ENCODE measurements around the gene MYRIP.
"Not testable (repeated sequence)": the region's sequence is repeated elsewhere in the genome, so short reads cannot be mapped to it uniquely, and the experiment has no call there.

MYRIP gene

GRCh38 chr3:40045051-40045450 is 235.6 kb downstream of the MYRIP start:
- no peak for DNase-seq

DNA sequence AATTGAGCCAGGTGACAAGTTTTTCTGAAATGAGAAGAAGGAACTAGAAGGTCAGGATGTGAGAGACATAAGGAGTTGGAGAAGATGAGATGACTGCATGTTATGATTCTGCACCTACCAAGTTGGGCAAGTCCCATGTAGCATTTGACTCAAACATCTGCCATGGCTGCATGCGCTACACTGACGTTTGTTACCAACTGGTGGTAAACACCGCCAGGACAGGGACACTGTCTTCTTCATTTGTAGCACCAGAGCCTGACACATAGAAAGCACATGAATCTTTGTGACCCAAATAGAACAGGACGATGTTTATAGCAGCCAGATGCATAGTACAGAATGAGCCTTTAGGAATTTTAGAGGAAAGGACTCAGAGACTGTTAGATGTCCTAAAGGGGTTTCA is 236.7 kb downstream of the MYRIP start:
- DNase-seq: no peak

GRCh38 chr3:40047406-40047805 is 238.0 kb downstream of the MYRIP start:
- no peak for DNase-seq

- DNase-seq: no peak
These were observed 244.3 kb downstream of the MYRIP start for GRCh38 chr3:40053663-40054062.

DNA sequence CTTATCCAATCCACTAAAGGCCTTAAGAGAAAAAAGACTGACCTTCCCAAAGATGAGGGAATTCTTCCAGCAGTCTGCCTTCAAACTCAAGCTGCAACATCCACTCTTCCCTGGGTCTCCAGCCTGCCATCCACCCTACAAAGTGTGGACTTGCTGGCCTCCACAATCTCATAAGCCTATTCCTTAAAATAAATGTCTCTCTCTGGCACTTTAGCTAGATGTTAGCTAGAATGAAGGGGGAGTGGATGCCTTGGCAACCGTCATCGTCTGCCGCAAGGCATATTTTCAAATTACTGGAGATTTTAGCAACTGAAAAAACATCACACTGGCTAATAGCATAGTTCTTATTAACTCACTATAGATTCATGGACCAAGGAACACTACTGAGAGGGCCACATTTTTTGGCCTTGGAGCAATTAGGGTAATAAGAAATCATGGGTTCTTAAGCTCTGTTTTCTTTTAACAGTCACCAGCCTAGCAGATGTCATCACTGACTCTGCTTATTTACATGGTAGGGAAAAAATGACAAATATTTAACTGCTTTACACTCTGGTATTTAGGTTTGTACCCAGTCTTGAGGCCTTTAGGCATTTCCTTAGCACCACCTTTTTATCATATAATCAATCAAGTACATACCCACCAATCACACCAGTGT is 245.3 kb downstream of the MYRIP start:
- DNase-seq: no peak

GRCh38 chr3:40055361-40055760 is 246.0 kb downstream of the MYRIP start:
- DNase-seq: no peak

DNA sequence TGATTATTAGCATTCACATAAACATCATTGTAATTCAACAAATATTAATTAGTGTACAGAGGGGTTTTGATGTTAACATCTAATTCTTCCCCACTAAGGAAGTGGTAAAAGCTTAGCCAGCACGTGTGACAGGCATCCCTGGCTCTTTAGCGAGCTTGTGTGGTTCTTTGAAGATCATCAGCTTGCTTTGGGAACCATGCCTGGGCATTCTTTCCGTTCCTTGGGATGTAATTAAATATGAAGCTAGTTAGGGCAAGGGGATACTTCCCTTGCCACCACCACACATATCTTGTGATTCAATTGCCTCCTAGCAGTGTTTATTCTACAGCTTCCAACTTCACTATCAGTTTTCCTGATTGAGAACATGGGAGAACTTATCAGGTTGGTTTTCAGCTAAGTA is 246.5 kb downstream of the MYRIP start:
- no peak for DNase-seq

GRCh38 chr3:40057077-40057476 is 247.7 kb downstream of the MYRIP start:
- no peak for DNase-seq

GRCh38 chr3:40057786-40058185 is 248.4 kb downstream of the MYRIP start:
- DNase-seq: no peak

GRCh38 chr3:40068636-40069035 is 259.2 kb downstream of the MYRIP start:
- no peak for DNase-seq

- DNase-seq: no peak
These were observed 261.4 kb downstream of the MYRIP start for GRCh38 chr3:40070816-40071215.

DNA sequence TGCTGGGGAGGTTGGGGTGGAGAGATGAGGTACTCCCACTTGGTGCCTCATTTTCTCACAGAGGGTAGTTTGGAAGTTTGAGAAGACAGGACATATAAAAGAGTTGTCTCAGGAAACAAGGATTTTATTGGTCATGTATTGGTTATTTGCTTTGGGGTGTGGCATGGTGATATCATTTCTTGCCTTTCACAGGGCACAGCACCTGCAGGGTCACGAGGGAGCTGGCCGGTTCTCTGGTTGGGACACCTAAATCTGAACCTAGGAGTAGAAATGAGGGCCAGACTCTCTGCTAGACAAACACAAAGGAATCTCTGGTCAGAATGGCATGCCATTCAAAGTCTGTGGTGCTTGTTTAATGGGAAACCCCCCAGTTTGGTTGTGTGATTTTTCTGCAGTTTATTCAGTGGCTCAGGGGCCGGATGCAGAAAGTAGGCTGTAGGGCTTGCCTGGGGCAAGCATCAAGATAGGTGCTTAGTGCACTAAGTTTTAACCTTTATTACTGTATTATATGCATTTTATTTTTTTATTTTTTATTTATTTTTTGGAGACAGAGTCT is 262.4 kb downstream of the MYRIP start:
- no peak for DNase-seq

- DNase-seq: no peak
These were observed 264.1 kb downstream of the MYRIP start for GRCh38 chr3:40073310-40074007.

DNA sequence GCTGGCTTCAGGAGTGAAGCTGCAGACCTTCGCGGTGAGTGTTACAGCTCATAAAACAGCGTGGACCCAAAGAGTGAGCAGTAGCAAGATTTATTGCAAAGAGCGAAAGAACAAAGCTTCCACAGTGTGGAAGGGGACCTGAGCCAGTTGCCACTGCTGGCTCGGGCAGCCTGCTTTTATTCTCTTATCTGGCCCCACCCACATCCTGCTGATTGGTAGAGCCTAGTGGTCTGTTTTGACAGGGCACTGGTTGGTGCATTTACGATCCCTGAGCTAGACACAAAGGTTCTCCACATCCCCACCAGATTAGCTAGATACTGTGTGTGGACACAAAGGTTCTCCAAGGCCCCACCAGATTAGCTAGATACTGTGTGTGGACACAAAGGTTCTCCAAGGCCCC is 267.7 kb downstream of the MYRIP start:
- not testable (repeated sequence) for DNase-seq

GRCh38 chr3:40077828-40078492 is 268.6 kb downstream of the MYRIP start:
- not testable (repeated sequence) for DNase-seq

DNA sequence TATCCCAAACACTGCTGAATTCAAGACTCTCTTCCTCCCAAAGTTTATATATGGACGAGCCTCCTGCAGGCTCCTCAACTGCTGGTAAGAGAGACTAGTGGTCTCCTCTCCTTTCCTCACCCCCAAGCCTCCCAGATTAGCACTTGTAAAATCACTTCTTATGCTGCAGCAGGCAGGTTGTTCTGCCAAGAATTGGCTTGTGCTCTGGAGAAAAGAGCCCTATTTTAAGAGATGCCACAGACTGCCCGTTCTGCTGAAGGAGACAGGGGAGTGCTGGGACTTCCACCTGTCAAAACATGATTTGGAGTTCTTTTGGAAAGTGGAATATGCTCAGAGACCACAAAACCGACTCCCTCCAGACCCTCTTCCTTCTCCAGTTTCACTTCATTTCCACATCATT is 269.2 kb downstream of the MYRIP start:
- no peak for DNase-seq

- no peak for DNase-seq
These were observed 269.9 kb downstream of the MYRIP start for GRCh38 chr3:40079203-40079846.

GRCh38 chr3:40079847-40080240 is 270.4 kb downstream of the MYRIP start:
- DNase-seq: no peak

- no peak for DNase-seq
These were observed 273.7 kb downstream of the MYRIP start for GRCh38 chr3:40083066-40083465.

- DNase-seq: not testable (repeated sequence)
These were observed 275.0 kb downstream of the MYRIP start for GRCh38 chr3:40084424-40084823.

- no peak for DNase-seq
These were observed 277.8 kb downstream of the MYRIP start for GRCh38 chr3:40086890-40087883.

DNA sequence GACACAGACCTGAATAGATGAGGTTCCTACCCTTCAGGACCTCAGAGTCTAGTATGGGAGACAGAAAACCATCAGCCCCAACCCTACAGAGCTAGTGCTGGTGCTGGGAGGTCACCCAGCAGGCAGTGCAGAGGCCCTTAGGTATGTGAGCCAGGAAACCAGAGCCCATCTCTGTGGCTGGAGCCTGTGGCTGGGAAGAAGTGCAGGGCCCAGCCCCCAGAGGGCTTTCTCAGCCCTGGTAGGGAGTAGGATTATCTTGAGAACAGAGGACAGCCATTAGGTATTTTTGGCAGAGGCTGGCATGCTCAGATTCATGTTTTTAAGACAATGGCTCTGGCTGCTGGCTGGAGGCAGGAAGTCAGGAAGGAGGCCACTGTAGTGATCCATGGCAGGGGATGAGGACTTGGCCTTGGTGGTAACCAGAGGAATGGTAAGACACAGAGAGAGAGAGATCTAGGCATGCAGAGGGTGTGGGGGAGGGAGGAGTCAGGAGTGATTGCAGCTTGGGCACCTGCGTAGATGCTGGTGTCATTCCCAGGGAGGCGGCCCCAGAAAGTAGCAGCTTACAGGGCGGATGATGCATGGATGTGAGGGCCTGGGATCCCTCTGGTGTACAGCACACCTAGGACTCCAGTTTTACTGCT is 279.2 kb downstream of the MYRIP start:
- DNase-seq: no peak
